IMR-90 (cell line): Measurements from ENCODE around the gene RCE1. TPM values are rescaled to one million over a fixed set of nuclear protein-coding genes. Genes with fewer than 3 reads are reported as not detected.

Source experiments
- ATAC-seq: fragments of 200-7000 bp; cut with Tn5 transposase; 2 replicates; pipeline ENCODE4 v1.9.1; 2020; ENCODE audit warnings: low read depth, mild to moderate bottlenecking, moderate library complexity
- BruUV-seq: library from RNA; stranded (reverse); fragments of 400-500 nt; replicated peaks from 2 replicates; lab custom pipeline; 2021; lab: Mats Ljungman, UMichigan
- CTCF ChIA-PET: fragments of 300-600 bp; formaldehyde crosslinking; extraction: SDS; loops from one replicate; lab custom pipeline; 2021; ENCODE audit warnings: antibody characterized with exemption; lab: Yijun Ruan, JAX
- POLR2A ChIA-PET: fragments of 300-600 bp; sonication (Branson Sonifier 250); formaldehyde crosslinking; loops from one replicate; lab custom pipeline; 2022; ENCODE audit warnings: antibody characterized with exemption; ENCODE audit not compliant: unreplicated experiment; lab: Charles Lee
- DNase-seq: peaks from one replicate; pipeline ENCODE4 v3.0.0; 2013
- H2AFZ ChIP-seq: replicated peaks from 2 replicates; pipeline ENCODE3; 2013; ENCODE audit warnings: low read length, mild to moderate bottlenecking; ENCODE audit not compliant: poor library complexity
- H2AK5ac ChIP-seq: 2 replicates; pipeline ENCODE4 v1.6.1; 2013; ENCODE audit warnings: low read depth, low read length, inconsistent platforms
- H2AK9ac ChIP-seq: replicated peaks from 2 replicates; pipeline ENCODE3; 2013; ENCODE audit warnings: mild to moderate bottlenecking, low read depth, low read length, moderate library complexity; ENCODE audit not compliant: poor library complexity
- H2BK120ac ChIP-seq: 2 replicates; pipeline ENCODE4 v1.6.1; 2013; ENCODE audit warnings: low read depth, low read length, inconsistent platforms
- H2BK15ac ChIP-seq: 3 replicates; pipeline ENCODE4 v1.6.1; 2013; ENCODE audit warnings: low read depth, low read length, inconsistent platforms
- H2BK20ac ChIP-seq: 2 replicates; pipeline ENCODE4 v1.6.1; 2013; ENCODE audit warnings: low read depth, mild to moderate bottlenecking, inconsistent platforms, low read length, moderate library complexity
- H2BK5ac ChIP-seq: 2 replicates; pipeline ENCODE4 v1.6.1; 2013; ENCODE audit warnings: mild to moderate bottlenecking, low read depth, low read length, inconsistent platforms; ENCODE audit not compliant: poor library complexity, severe bottlenecking
- H3K14ac ChIP-seq: replicated peaks from 2 replicates; pipeline ENCODE4 v1.6.1; 2013; ENCODE audit warnings: low read depth, low read length, inconsistent platforms
- H3K18ac ChIP-seq: 2 replicates; pipeline ENCODE4 v1.6.1; 2013; ENCODE audit warnings: low read depth, low read length, control low read depth
- H3K23ac ChIP-seq: 2 replicates; pipeline ENCODE4 v1.6.1; 2013; ENCODE audit warnings: low read depth, low read length, inconsistent platforms
- H3K27ac ChIP-seq: 2 replicates; pipeline ENCODE4 v1.5.1; 2013; ENCODE audit warnings: mild to moderate bottlenecking, control low read depth, low read length; ENCODE audit not compliant: insufficient read depth
- H3K27me3 ChIP-seq: 2 replicates; pipeline ENCODE4 v1.6.1; 2013; ENCODE audit warnings: low read length; ENCODE audit not compliant: control insufficient read depth, insufficient read depth
- H3K36me3 ChIP-seq: 2 replicates; pipeline ENCODE4 v1.6.1; 2013; ENCODE audit warnings: low read length, mixed read lengths; ENCODE audit not compliant: control insufficient read depth, insufficient read depth
- H3K4ac ChIP-seq: 2 replicates; pipeline ENCODE4 v1.6.1; 2013; ENCODE audit warnings: low read depth, low read length, inconsistent platforms
- H3K4me1 ChIP-seq: 2 replicates; pipeline ENCODE4 v1.6.1; 2013; ENCODE audit warnings: low read length, mixed read lengths; ENCODE audit not compliant: control insufficient read depth, insufficient read depth
- H3K4me2 ChIP-seq: 2 replicates; pipeline ENCODE4 v1.6.1; 2013; ENCODE audit warnings: low read depth, mild to moderate bottlenecking, control low read depth, low read length, moderate library complexity
- H3K4me3 ChIP-seq: 2 replicates; pipeline ENCODE4 v1.5.1; 2013; ENCODE audit warnings: low read depth, mild to moderate bottlenecking, control low read depth, low read length, moderate library complexity; ENCODE audit not compliant: insufficient read depth
- H3K56ac ChIP-seq: 2 replicates; pipeline ENCODE4 v1.6.1; 2013; ENCODE audit warnings: low read length, inconsistent platforms; ENCODE audit not compliant: insufficient read depth; ENCODE audit errors: extremely low read depth
- H3K79me1 ChIP-seq, 2 experiments: 2 replicates each; pipeline ENCODE4 v1.6.1; 2013; ENCODE audit warnings: low read length in 2 of 2, inconsistent platforms in 1 of 2, low read depth in 1 of 2
- H3K9ac ChIP-seq: 2 replicates; pipeline ENCODE4 v1.6.1; 2013; ENCODE audit warnings: low read depth, low read length, control low read depth
- H3K9me1 ChIP-seq: 2 replicates; pipeline ENCODE4 v1.6.1; 2013; ENCODE audit warnings: low read length, inconsistent platforms; ENCODE audit not compliant: insufficient read depth
- H3K9me3 ChIP-seq: 2 replicates; pipeline ENCODE4 v1.6.1; 2013; ENCODE audit warnings: low read length; ENCODE audit not compliant: control insufficient read depth, insufficient read depth
- H4K20me1 ChIP-seq: 2 replicates; pipeline ENCODE4 v1.6.1; 2013; ENCODE audit warnings: low read length, inconsistent platforms; ENCODE audit not compliant: insufficient read depth
- H4K5ac ChIP-seq: 2 replicates; pipeline ENCODE4 v1.6.1; 2013; ENCODE audit warnings: mild to moderate bottlenecking, low read depth, low read length, control low read depth
- H4K8ac ChIP-seq, 2 experiments: 2 replicates each; pipeline ENCODE4 v1.6.1; 2013; ENCODE audit warnings: low read depth in 2 of 2, low read length in 2 of 2, control low read depth in 1 of 2, inconsistent platforms in 1 of 2
- H4K91ac ChIP-seq: 2 replicates; pipeline ENCODE4 v1.6.1; 2013; ENCODE audit warnings: low read depth, low read length, inconsistent platforms; ENCODE audit not compliant: insufficient read depth
- CHD1 ChIP-seq: IDR thresholded peaks from 2 replicates; pipeline ENCODE4 v1.6.1; 2012; ENCODE audit warnings: low read depth, low read length, improper control_type of control experiment
- RFX5 ChIP-seq: IDR thresholded peaks from 2 replicates; pipeline ENCODE4 v1.8.0; 2012; ENCODE audit warnings: low read depth, mild to moderate bottlenecking, low read length, moderate library complexity
- WGBS, 2 experiments: methylation state at CpG; one replicate each; pipeline versions ENCODE4 v1.1.5 to v1.1.7; 2013; ENCODE audit warnings: missing lambda C conversion rate in 2 of 2; ENCODE audit not compliant: insufficient read length in 1 of 2; ENCODE audit errors: extremely low coverage in 2 of 2; 5-methylcytosine and 5-hydroxymethylcytosine counted together
- dilution Hi-C: fragments of 300-500 bp; cut with HindIII; formaldehyde crosslinking; loops from one replicate; pipeline ENCODE4 v1.14.3; 2018; ENCODE audit warnings: low sequenced_read_pairs; ENCODE audit not compliant: unreplicated experiment
- in situ Hi-C: fragments of 300-500 bp; cut with MboI; formaldehyde crosslinking; loops from 3 replicates; pipeline ENCODE4 v1.14.3; 2019; ENCODE audit warnings: low sequenced_read_pairs, inconsistent platforms, mixed read lengths
- intact Hi-C: fragments of 100-400 bp; cut with micrococcal nuclease; formaldehyde crosslinking; loops from 2 replicates; pipeline ENCODE4 v1.10.0; 2022
- polyA plus RNA-seq, 3 experiments: library from polyadenylated mRNA; depleted of rRNA; stranded (reverse); fragments of >200 nt; gene quantifications; 2 replicates each; pipeline ENCODE4 v1.2.3, GENCODE V29; 2012; ENCODE audit warnings: low replicate concordance in 1 of 3
- total RNA-seq: library from RNA; depleted of rRNA; stranded (reverse); fragments of >200 nt; gene quantifications from 2 replicates; pipeline ENCODE4 v1.2.3, GENCODE V29; 2012
- TF ChIP-seq, protein P1 (sequence below): conservative IDR thresholded peaks from 2 replicates; pipeline ENCODE4 v1.5.1; 2012; ENCODE audit warnings: mild to moderate bottlenecking, low read depth, low read length, improper control_type of control experiment

The RCE1 gene
- total and polyA plus RNA-seq, 2 of the 4 experiments (the other 2 are of a cell fraction) = 6.6 to 19.4 TPM

DNA sequence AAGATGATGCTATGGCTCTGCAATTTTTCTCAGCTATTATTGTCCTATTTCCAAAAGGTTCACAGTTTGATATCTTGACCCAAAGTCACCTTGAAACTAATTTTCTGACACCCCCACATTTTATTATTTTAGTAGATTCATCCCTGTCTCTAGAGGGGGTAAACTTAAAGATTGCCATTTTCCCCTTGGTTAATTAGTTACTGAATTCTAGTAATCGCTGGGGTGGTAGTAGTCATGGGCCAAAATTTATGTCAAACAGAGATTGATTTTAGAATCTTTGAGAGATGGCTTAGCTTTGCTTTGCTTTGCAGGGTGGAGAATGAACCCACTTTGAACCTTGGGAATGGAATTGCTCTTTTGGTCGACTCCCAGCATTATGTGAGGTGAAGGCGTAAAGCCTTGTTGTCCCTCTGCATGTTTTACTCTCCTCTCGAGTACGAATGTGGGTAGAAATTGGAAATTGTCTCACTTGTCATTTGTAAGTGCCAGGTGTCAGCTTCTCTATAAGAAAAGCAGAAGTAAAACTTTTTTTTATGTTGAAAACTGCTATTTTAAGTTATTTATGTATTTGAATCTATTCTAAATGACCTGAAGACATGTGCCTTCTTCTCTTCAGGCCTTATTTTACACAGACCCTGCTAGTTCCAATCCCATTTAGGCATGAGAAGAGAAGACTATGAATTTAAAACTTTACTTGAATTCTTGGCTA lies 42.4 kb upstream of the RCE1 start:
- ChIA-PET POLR2A (no interaction called here), CTCF (interaction anchor here (0.5 to 0.6 kb wide), 2 partner anchors 8 to 11 kb away, joined by 3 to 4 read pairs; no protein-coding TSS in a partner anchor)
- Histone ChIP-seq H4K8ac (no peak overlapping the region), H2AK5ac (no peak overlapping the region), H3K18ac (no peak overlapping the region), H3K4me1 (no peaks in the 10 kb centered on the region), H2BK120ac (no peak overlapping the region), H3K14ac (no peak overlapping the region), H3K23ac (no peak overlapping the region), H3K79me1 (no peaks in the 10 kb centered on the region), H3K9me1 (no peaks in the 10 kb centered on the region), H3K4me2 (no peak overlapping the region), H3K9ac (no peak overlapping the region), H4K5ac (no peak overlapping the region), H3K4ac (no peak overlapping the region), H2BK15ac (no peak overlapping the region), H3K27ac (no peak overlapping the region), H2AFZ (no peak overlapping the region), H2AK9ac (no peak overlapping the region), H4K20me1 (no peaks in the 10 kb centered on the region), H2BK5ac (no peak overlapping the region), H3K9me3 (no peaks in the 10 kb centered on the region), H4K91ac (no peak overlapping the region), H3K4me3 (no peak overlapping the region), H3K36me3 (0 out of 2 replicates have a peak, but pooled peaks cover 3% of the 10 kb centered on the region), H3K56ac (no peak overlapping the region), H3K27me3 (no peaks in the 10 kb centered on the region), H2BK20ac (no peak overlapping the region)
- DNase-seq (no peak), ATAC-seq (no peak)
- no TSS peak for BruUV-seq
- dilution Hi-C loops = no loop called here
- in situ Hi-C loops = no loop called here
- TF ChIP-seq RFX5 (no peak), CHD1 (no peak)
- TF ChIP-seq, protein P1, sequence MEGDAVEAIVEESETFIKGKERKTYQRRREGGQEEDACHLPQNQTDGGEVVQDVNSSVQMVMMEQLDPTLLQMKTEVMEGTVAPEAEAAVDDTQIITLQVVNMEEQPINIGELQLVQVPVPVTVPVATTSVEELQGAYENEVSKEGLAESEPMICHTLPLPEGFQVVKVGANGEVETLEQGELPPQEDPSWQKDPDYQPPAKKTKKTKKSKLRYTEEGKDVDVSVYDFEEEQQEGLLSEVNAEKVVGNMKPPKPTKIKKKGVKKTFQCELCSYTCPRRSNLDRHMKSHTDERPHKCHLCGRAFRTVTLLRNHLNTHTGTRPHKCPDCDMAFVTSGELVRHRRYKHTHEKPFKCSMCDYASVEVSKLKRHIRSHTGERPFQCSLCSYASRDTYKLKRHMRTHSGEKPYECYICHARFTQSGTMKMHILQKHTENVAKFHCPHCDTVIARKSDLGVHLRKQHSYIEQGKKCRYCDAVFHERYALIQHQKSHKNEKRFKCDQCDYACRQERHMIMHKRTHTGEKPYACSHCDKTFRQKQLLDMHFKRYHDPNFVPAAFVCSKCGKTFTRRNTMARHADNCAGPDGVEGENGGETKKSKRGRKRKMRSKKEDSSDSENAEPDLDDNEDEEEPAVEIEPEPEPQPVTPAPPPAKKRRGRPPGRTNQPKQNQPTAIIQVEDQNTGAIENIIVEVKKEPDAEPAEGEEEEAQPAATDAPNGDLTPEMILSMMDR = no peak
- WGBS, 2 experiments = 100% methylated on average over 1 of the region's 5 CpGs; no CpG with 5 or more reads in 1 of the 2 experiments
- intact Hi-C loops = no loop called here
